ENCODE data around the gene BACE2.
"Not testable (repeated sequence)": the region's sequence is repeated elsewhere in the genome, so short reads cannot be mapped to it uniquely, and the experiment has no call there.

The BACE2 gene

GRCh38 chr21:41243107-41243506 is 75.1 kb downstream of the BACE2 start:
- DNase-seq: no peak

- DNase-seq: not testable (repeated sequence)
These were observed 76.4 kb downstream of the BACE2 start for GRCh38 chr21:41244266-41244880.

- DNase-seq: no peak
These were observed 77.7 kb downstream of the BACE2 start for GRCh38 chr21:41245509-41246135.

GRCh38 chr21:41246808-41247207 is 78.8 kb downstream of the BACE2 start:
- DNase-seq: no peak

- DNase-seq: no peak
These were observed 79.9 kb downstream of the BACE2 start for GRCh38 chr21:41247561-41248545.

- no peak for DNase-seq
These were observed 81.5 kb downstream of the BACE2 start for GRCh38 chr21:41249476-41249875.

GRCh38 chr21:41250519-41250918 is 82.6 kb downstream of the BACE2 start:
- DNase-seq: no peak

- DNase-seq: no peak
These were observed 84.1 kb downstream of the BACE2 start for GRCh38 chr21:41251961-41252642.

- DNase-seq: no peak
These were observed 86.2 kb downstream of the BACE2 start for GRCh38 chr21:41254090-41254700.

GRCh38 chr21:41255190-41255589 is 87.2 kb downstream of the BACE2 start:
- no peak for DNase-seq

- not testable (repeated sequence) for DNase-seq
These were observed 88.3 kb downstream of the BACE2 start for GRCh38 chr21:41256231-41256630.

GRCh38 chr21:41256771-41257702 is 89.1 kb downstream of the BACE2 start:
- no peak for DNase-seq

- DNase-seq: no peak
These were observed 90.7 kb downstream of the BACE2 start for GRCh38 chr21:41258617-41259016.

- DNase-seq: no peak
These were observed 92.5 kb downstream of the BACE2 start for GRCh38 chr21:41260428-41260827.

GRCh38 chr21:41267346-41267745 is 99.4 kb downstream of the BACE2 start:
- DNase-seq: no peak

GRCh38 chr21:41269535-41269934 is 101.6 kb downstream of the BACE2 start:
- no peak for DNase-seq

GRCh38 chr21:41277196-41277595 is 109.2 kb downstream of the BACE2 start:
- DNase-seq: no peak

GRCh38 chr21:41277846-41278245 is 109.9 kb downstream of the BACE2 start:
- DNase-seq: no peak

GRCh38 chr21:41280115-41280919 is 112.4 kb downstream of the BACE2 start:
- DNase-seq: no peak

GRCh38 chr21:41282412-41282811 is 114.5 kb downstream of the BACE2 start:
- DNase-seq: no peak

All from NCI-H524 (cell line).